ENCODE measurements around the gene RTN4.

- TF ChIP-seq, protein P1, sequence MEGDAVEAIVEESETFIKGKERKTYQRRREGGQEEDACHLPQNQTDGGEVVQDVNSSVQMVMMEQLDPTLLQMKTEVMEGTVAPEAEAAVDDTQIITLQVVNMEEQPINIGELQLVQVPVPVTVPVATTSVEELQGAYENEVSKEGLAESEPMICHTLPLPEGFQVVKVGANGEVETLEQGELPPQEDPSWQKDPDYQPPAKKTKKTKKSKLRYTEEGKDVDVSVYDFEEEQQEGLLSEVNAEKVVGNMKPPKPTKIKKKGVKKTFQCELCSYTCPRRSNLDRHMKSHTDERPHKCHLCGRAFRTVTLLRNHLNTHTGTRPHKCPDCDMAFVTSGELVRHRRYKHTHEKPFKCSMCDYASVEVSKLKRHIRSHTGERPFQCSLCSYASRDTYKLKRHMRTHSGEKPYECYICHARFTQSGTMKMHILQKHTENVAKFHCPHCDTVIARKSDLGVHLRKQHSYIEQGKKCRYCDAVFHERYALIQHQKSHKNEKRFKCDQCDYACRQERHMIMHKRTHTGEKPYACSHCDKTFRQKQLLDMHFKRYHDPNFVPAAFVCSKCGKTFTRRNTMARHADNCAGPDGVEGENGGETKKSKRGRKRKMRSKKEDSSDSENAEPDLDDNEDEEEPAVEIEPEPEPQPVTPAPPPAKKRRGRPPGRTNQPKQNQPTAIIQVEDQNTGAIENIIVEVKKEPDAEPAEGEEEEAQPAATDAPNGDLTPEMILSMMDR (IDR thresholded peaks at IDR 0.05; ENCODE audit: low read length), result no peak
- TF ChIP-seq EZH2 (IDR thresholded peaks at IDR 0.05; ENCODE audit: borderline replicate concordance, low read length), result no peak
These were observed 32.4 kb downstream of the RTN4 start for GRCh38 chr2:55017880-55018279.
